ENCODE results near the gene CCDC85B.
A peak's percentile ranks its signal among the peaks of the same experiment; 100 is the strongest.

CCDC85B gene

DNA sequence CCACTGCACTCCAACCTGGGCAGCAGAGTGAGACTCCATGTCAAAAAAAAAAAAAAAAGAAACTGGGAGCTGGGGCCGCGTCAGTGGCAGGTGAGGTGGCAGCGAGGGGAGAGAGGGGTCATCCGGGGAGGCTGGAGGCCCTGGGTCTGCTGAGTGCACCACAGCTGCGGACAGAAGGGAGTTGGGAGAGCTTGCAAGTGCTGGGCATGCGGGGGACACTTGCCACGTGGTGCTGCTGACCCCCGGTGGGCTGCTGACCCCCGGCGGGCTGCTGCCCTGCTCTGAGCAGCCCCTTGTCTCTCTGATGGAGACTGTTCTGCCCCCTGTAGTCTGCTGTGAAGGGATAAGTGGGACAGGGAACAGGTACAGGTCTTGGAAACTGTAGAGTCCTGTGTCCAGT, 31.4 kb downstream of the CCDC85B start:
- Histone ChIP-seq H3K27me3 (no peaks in the 10 kb centered on the region), H3K27ac (no peak overlapping the region), H3K36me3 (peaks cover 29% of the 10 kb centered on the region), H3K4me3 (ENCODE audit: low read depth in 1 of 2, low read length in 1 of 2) (no peak overlapping the region), H3K4me1 (ENCODE audit: control insufficient read depth in 1 of 2, insufficient read depth in 1 of 2, low read depth in 1 of 2, low read length in 1 of 2) (peaks cover 33 to 35% of the 10 kb centered on the region in 2 experiments), H3K9me3 (no peaks in the 10 kb centered on the region)
- no peak for TF ChIP-seq CTCF (IDR thresholded peaks at IDR 0.05)

DNA sequence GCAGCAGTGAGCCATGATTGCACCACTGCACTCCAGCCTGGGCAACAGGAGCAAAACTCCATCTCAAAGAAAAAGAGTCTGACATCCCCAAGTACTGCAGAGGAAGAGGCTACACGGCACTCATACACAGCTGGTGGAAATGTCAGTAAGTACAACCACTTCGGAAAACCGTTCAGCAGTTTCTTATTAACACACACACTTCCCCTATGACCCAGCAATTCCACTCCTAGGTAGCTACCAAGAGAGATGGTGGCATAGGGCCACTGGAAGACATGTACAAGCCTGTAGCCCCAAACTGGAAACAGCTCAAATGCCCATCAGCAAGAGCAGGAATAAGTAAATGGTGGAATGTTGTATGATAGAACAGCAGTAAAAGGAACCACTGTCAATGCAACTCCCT, 32.1 kb downstream of the CCDC85B start:
- no peak for TF ChIP-seq CTCF (IDR thresholded peaks at IDR 0.05)
- peaks cover 22% of the 10 kb centered on the region for H3K36me3 ChIP-seq

GRCh38 chr11:65925397-65925796, 34.9 kb downstream of the CCDC85B start:
- peaks cover 20% of the 10 kb centered on the region for H3K36me3 ChIP-seq
- no peak for TF ChIP-seq CTCF (IDR thresholded peaks at IDR 0.05)
- no peak overlapping the region for H3K27ac ChIP-seq

More for the DNA sequence above, 32.1 kb downstream of the CCDC85B start:
- H3K27me3 ChIP-seq = no peaks in the 10 kb centered on the region
- H3K27ac ChIP-seq = peak overlapping the region; percentile 48
- H3K4me1 ChIP-seq (ENCODE audit: control insufficient read depth in 1 of 2, insufficient read depth in 1 of 2, low read depth in 1 of 2, low read length in 1 of 2) = peaks cover 31 to 34% of the 10 kb centered on the region in 2 experiments
- H3K9me3 ChIP-seq = no peaks in the 10 kb centered on the region
- no peak overlapping the region for H3K4me3 ChIP-seq (ENCODE audit: low read depth in 1 of 2, low read length in 1 of 2)

GRCh38 chr11:65927904-65928397, 37.5 kb downstream of the CCDC85B start:
- Histone ChIP-seq H3K27ac (peak overlapping the region; percentile 92), H3K4me3 (ENCODE audit: low read depth in 1 of 2, low read length in 1 of 2) (peak overlapping the region; percentile 56 to 58), H3K4me1 (ENCODE audit: control insufficient read depth in 1 of 2, insufficient read depth in 1 of 2, low read depth in 1 of 2, low read length in 1 of 2) (peaks cover 18 to 20% of the 10 kb centered on the region in 2 experiments), H3K9me3 (no peaks in the 10 kb centered on the region), H3K27me3 (no peaks in the 10 kb centered on the region), H3K36me3 (peaks cover 8% of the 10 kb centered on the region)
- no peak for TF ChIP-seq CTCF (IDR thresholded peaks at IDR 0.05)

More at GRCh38 chr11:65925397-65925796, 34.9 kb downstream of the CCDC85B start:
- H3K9me3 ChIP-seq = no peaks in the 10 kb centered on the region
- H3K27me3 ChIP-seq = no peaks in the 10 kb centered on the region
- H3K4me3 ChIP-seq (ENCODE audit: low read depth in 1 of 2, low read length in 1 of 2) = no peak overlapping the region
- peaks cover 27% of the 10 kb centered on the region in 2 experiments for H3K4me1 ChIP-seq (ENCODE audit: control insufficient read depth in 1 of 2, insufficient read depth in 1 of 2, low read depth in 1 of 2, low read length in 1 of 2)

GRCh38 chr11:65928667-65929066, 38.2 kb downstream of the CCDC85B start:
- H3K36me3 ChIP-seq = peaks cover 1% of the 10 kb centered on the region
- no peak for TF ChIP-seq CTCF (IDR thresholded peaks at IDR 0.05)
- H3K9me3 ChIP-seq = no peaks in the 10 kb centered on the region
- peak overlapping the region; percentile 92 for H3K27ac ChIP-seq
- peak overlapping the region; percentile 56 to 58 for H3K4me3 ChIP-seq (ENCODE audit: low read depth in 1 of 2, low read length in 1 of 2)
- H3K27me3 ChIP-seq = no peaks in the 10 kb centered on the region
- peaks cover 18 to 20% of the 10 kb centered on the region in 2 experiments for H3K4me1 ChIP-seq (ENCODE audit: control insufficient read depth in 1 of 2, insufficient read depth in 1 of 2, low read depth in 1 of 2, low read length in 1 of 2)
